PC-3 (cell line): ENCODE data around the gene IQCE. TPM values are rescaled to one million over a fixed set of nuclear protein-coding genes. Genes with fewer than 3 reads are reported as not detected.

Experiments used
- ATAC-seq: fragments of 200-7000 bp; cut with Tn5 transposase; 2 replicates; pipeline ENCODE4 v1.9.1; 2020; ENCODE audit warnings: mild to moderate bottlenecking, moderate library complexity
- BruUV-seq: library from RNA; stranded (reverse); fragments of 400-500 nt; replicated peaks from 2 replicates; lab custom pipeline; 2021; lab: Mats Ljungman, UMichigan
- CTCF ChIA-PET: fragments of 300-600 bp; sonication (Branson Sonifier 250); formaldehyde crosslinking; loops from one replicate; lab custom pipeline; 2022; ENCODE audit warnings: antibody characterized with exemption; lab: Charles Lee
- POLR2A ChIA-PET: fragments of 300-600 bp; sonication (Branson Sonifier 250); formaldehyde crosslinking; loops from one replicate; lab custom pipeline; 2022; ENCODE audit warnings: antibody characterized with exemption; ENCODE audit not compliant: unreplicated experiment; lab: Charles Lee
- DNase-seq: peaks from one replicate; pipeline ENCODE4 v3.0.0-alpha.2; 2015
- H2AFZ ChIP-seq: fragments of 300-600 bp; sonication (generic); 2 replicates; pipeline ENCODE4 v1.6.0; 2016; ENCODE audit warnings: antibody characterized with exemption, low read length
- H3F3A ChIP-seq: fragments of 300-600 bp; sonication (generic); one replicate; pipeline ENCODE4 v1.6.0; 2017; ENCODE audit warnings: antibody characterized with exemption, low read length, control low read depth, mild to moderate bottlenecking; ENCODE audit not compliant: unreplicated experiment
- H3K27ac ChIP-seq: fragments of 300-600 bp; sonication (generic); 2 replicates; pipeline ENCODE4 v1.5.1; 2016; ENCODE audit warnings: mild to moderate bottlenecking, low read length
- H3K27me3 ChIP-seq: fragments of 300-600 bp; sonication (generic); 2 replicates; pipeline ENCODE4 v1.6.1; 2016; ENCODE audit warnings: low read length, mixed read lengths
- H3K36me3 ChIP-seq: fragments of 300-600 bp; sonication (generic); 2 replicates; pipeline ENCODE4 v1.6.1; 2016; ENCODE audit warnings: low read depth, mixed run types, low read length, mixed read lengths
- H3K4me1 ChIP-seq: fragments of 300-600 bp; sonication (generic); 2 replicates; pipeline ENCODE4 v1.5.1; 2016; ENCODE audit warnings: low read length; ENCODE audit not compliant: insufficient read depth
- H3K4me2 ChIP-seq: fragments of 300-600 bp; sonication (generic); 2 replicates; pipeline ENCODE4 v1.6.0; 2016; ENCODE audit warnings: low read length
- H3K4me3 ChIP-seq: fragments of 300-600 bp; sonication (generic); 2 replicates; pipeline ENCODE4 v1.5.1; 2016; ENCODE audit warnings: mild to moderate bottlenecking, low read length, mixed read lengths
- H3K79me2 ChIP-seq: fragments of 300-600 bp; sonication (generic); 2 replicates; pipeline ENCODE4 v1.6.1; 2017; ENCODE audit warnings: low read length, mixed read lengths
- H3K9ac ChIP-seq: fragments of 300-600 bp; sonication (generic); 2 replicates; pipeline ENCODE4 v1.6.0; 2016; ENCODE audit warnings: mild to moderate bottlenecking, low read length
- H3K9me2 ChIP-seq: fragments of 300-600 bp; sonication (generic); replicated peaks from 2 replicates; pipeline ENCODE4 v1.6.1; 2016; ENCODE audit warnings: mixed run types, low read length, mixed read lengths
- H3K9me3 ChIP-seq: fragments of 300-600 bp; sonication (generic); 2 replicates; pipeline ENCODE4 v1.6.1; 2016; ENCODE audit warnings: low read length, mixed read lengths
- H4K20me1 ChIP-seq: fragments of 300-600 bp; sonication (generic); 2 replicates; pipeline ENCODE4 v1.6.1; 2016; ENCODE audit warnings: low read length, mixed read lengths
- CTCF ChIP-seq: fragments of 300-600 bp; sonication (generic); conservative IDR thresholded peaks from 2 replicates; pipeline ENCODE4 v1.5.1; 2017; ENCODE audit warnings: antibody characterized with exemption, low read depth, mild to moderate bottlenecking, low read length
- EZH2 ChIP-seq: fragments of 300-600 bp; sonication (generic); IDR thresholded peaks from one replicate; pipeline ENCODE4 v1.6.1; 2017; ENCODE audit warnings: antibody characterized with exemption, mild to moderate bottlenecking, low read length; ENCODE audit not compliant: unreplicated experiment
- EZH2phosphoT487 ChIP-seq: fragments of 300-600 bp; sonication (generic); IDR thresholded peaks from 2 replicates; pipeline ENCODE4 v1.6.1; 2018; ENCODE audit warnings: mild to moderate bottlenecking, antibody characterized with exemption, low read length, borderline replicate concordance
- intact Hi-C: fragments of 100-400 bp; cut with micrococcal nuclease; formaldehyde crosslinking; loops from 2 replicates; pipeline ENCODE4 v1.9.0; 2023
- total RNA-seq: library from RNA; depleted of rRNA; stranded (reverse); fragments of >200 nt; gene quantifications from 2 replicates; pipeline ENCODE4 v1.2.3, GENCODE V29; 2014

Gene IQCE
- total RNA-seq, 1 experiment from 2014 or later: 9.7 TPM

- BruUV-seq: no TSS peak
- intact Hi-C loops: no loop called here
- Histone ChIP-seq H3K27ac (no peak overlapping the region; the same call in 1 of the 2 replicates), H3K36me3 (no peaks in the 10 kb centered on the region), H3K9me2 (no peaks in the 10 kb centered on the region), H3K27me3 (no peaks in the 10 kb centered on the region), H3F3A (no peaks in the 10 kb centered on the region), H3K9me3 (no peaks in the 10 kb centered on the region), H4K20me1 (no peaks in the 10 kb centered on the region), H3K9ac (no peak overlapping the region), H3K79me2 (peaks cover 8% of the 10 kb centered on the region; the same call in 1 of the 2 replicates), H2AFZ (no peak overlapping the region), H3K4me3 (no peak overlapping the region), H3K4me1 (peaks cover 54% of the 10 kb centered on the region), H3K4me2 (peak overlapping the region; percentile 97)
- DNase-seq (peak; percentile 37), ATAC-seq (no peak)
- POLR2A ChIA-PET: no interaction called here
- TF ChIP-seq EZH2 (no peak), CTCF (no peak), EZH2phosphoT487 (no peak)
- CTCF ChIA-PET: interaction anchor here (1.2 kb wide), 1 partner anchor 10 kb away, joined by 3 read pairs; no protein-coding TSS in a partner anchor
These were observed 35.9 kb upstream of the IQCE start for GRCh38 chr7:2522780-2523433.

GRCh38 chr7:2523461-2523936, 35.3 kb upstream of the IQCE start:
- Histone ChIP-seq H4K20me1 (no peaks in the 10 kb centered on the region), H3K27me3 (no peaks in the 10 kb centered on the region), H3K4me3 (peak overlapping the region; percentile 42; the same call in 1 of the 2 replicates), H2AFZ (peak overlapping the region; percentile 19; the same call in 1 of the 2 replicates), H3F3A (peaks cover 5% of the 10 kb centered on the region), H3K9ac (no peak overlapping the region; the same call in 1 of the 2 replicates), H3K79me2 (peaks cover 8% of the 10 kb centered on the region; the same call in 1 of the 2 replicates), H3K27ac (peak overlapping the region; percentile 23), H3K4me1 (peaks cover 60% of the 10 kb centered on the region), H3K36me3 (no peaks in the 10 kb centered on the region), H3K4me2 (peak overlapping the region; percentile 97), H3K9me3 (no peaks in the 10 kb centered on the region), H3K9me2 (no peaks in the 10 kb centered on the region)
- DNase-seq (peak; percentile 35), ATAC-seq (peak; percentile 3)
- intact Hi-C loops: no loop called here
- no TSS peak for BruUV-seq
- POLR2A ChIA-PET: no interaction called here
- CTCF ChIA-PET: interaction anchor here (0.6 to 1.2 kb wide), 2 partner anchors 11 to 30 kb away, joined by 3 read pairs; no protein-coding TSS in a partner anchor
- TF ChIP-seq EZH2phosphoT487 (peak; percentile 66), CTCF (no peak)
